ENCODE data around the gene GTF2A1.

DNA sequence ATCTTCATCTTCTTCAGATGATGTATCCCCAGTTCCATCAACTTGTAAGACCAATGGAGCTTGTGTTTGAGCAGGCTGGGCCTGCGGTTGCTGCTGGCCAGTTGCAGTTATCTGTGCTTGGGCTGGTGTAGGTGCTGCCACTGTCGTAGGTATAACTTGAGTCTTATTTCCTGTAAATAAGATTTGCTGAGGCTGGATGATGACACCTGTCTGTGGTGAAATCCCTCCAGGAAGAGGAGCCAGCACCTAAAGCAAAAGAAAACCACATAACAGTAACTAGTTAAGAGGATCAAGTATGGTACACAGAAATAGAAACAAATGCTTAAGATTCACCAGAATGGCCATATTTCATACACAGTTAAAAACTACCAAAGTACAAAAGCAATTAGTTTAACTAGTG, 28.2 kb downstream of the GTF2A1 start:
- TF ChIP-seq POLR2AphosphoS5 (IDR thresholded peaks at IDR 0.05) (no peak), POLR2A (IDR thresholded peaks at IDR 0.05) (no peak)
- TF ChIP-seq, protein P1, sequence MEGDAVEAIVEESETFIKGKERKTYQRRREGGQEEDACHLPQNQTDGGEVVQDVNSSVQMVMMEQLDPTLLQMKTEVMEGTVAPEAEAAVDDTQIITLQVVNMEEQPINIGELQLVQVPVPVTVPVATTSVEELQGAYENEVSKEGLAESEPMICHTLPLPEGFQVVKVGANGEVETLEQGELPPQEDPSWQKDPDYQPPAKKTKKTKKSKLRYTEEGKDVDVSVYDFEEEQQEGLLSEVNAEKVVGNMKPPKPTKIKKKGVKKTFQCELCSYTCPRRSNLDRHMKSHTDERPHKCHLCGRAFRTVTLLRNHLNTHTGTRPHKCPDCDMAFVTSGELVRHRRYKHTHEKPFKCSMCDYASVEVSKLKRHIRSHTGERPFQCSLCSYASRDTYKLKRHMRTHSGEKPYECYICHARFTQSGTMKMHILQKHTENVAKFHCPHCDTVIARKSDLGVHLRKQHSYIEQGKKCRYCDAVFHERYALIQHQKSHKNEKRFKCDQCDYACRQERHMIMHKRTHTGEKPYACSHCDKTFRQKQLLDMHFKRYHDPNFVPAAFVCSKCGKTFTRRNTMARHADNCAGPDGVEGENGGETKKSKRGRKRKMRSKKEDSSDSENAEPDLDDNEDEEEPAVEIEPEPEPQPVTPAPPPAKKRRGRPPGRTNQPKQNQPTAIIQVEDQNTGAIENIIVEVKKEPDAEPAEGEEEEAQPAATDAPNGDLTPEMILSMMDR (IDR thresholded peaks at IDR 0.05): no peak

All from prostate gland (tissue), 2 donors.